Fibroblast of lung (primary cell): Measurements from ENCODE around the gene HTR7.

Source experiments
- CTCF ChIP-seq, 2 donors: IDR thresholded peaks in 1 of 2; conservative IDR thresholded peaks in 1 of 2; 1 replicate in 1 of 2; 2 replicates in 1 of 2; pipeline ENCODE4 v1.5.1; 2011 to 2012; ENCODE audit warnings: low read length in 2 of 2, control low read depth in 1 of 2, inconsistent platforms in 1 of 2, low read depth in 1 of 2, mild to moderate bottlenecking in 1 of 2
- EZH2 ChIP-seq: IDR thresholded peaks from 2 replicates; pipeline ENCODE4 v1.5.1; 2012; ENCODE audit warnings: low read length, control low read depth, mild to moderate bottlenecking; ENCODE audit errors: missing control alignments

- TF ChIP-seq CTCF (conservative IDR thresholded peaks at IDR 0.05 in 1 of 2, IDR thresholded peaks at IDR 0.05 in 1 of 2; ENCODE audit: low read depth in 1 of 2, low read length in 2 of 2) (no peak), EZH2 (no peak)
Observed at GRCh38 chr10:90846746-90847145, 11.1 kb downstream of the HTR7 start.
